ENCODE measurements around the gene SMIM14.
"Not testable (repeated sequence)": the region's sequence is repeated elsewhere in the genome, so short reads cannot be mapped to it uniquely, and the experiment has no call there.

The SMIM14 gene

DNA sequence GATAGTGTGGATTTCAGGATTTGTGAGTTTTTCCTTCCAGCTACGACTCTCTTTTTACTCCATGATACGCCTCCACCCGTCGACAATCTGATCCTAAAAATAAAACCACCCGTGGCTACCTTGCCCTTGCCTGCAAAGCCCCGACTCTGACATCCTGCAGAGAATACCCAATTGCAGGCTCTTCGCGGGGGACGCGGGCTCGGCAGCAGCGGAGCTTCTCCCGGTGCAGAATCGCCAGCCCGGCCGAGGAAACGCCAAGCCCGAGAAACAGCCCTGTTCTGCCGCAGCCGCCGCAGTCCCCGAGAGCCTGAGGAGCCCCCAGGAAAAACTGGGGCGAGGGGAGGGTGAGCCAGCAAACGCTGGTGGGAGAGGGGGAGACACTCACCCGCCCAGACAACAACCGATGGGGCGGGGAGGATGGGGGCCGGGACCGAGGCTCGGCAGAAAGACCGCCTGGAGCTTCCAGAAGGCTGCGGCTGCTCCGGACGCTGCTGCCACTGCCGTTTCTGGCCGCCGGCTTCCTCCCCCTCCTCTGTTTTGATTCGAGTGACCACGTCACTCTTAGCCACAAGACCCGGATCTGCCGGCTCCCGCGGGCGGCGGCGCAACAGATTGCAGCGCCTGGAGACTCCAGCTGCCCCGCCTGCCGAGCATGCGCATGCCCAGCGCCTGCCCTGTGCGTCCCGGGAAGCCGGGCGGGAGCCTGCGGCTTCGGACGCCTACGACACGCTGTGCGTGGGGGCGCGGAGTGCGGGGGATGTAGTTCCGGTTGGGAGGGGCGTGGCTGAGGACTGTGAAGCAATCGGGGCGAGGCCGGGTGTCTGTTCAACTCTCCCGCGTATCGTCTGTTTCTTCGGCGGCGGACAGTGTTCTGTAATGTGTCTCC is at the start of gene SMIM14:
Gene SMIM14, minus strand, starts transcription at position 512 of the 886 bp plus-strand sequence. CDS start 33,720 bp downstream, outside the sequence.
- DNase-seq (ENCODE audit: low read depth in 2 of 2), result peak; percentile 74 to 86

GRCh38 chr4:39687014-39687413 is 48.3 kb upstream of the SMIM14 start:
- DNase-seq (ENCODE audit: low read depth in 2 of 2), result no peak

GRCh38 chr4:39685990-39686389 is 47.3 kb upstream of the SMIM14 start:
- DNase-seq (ENCODE audit: low read depth in 2 of 2), result no peak

- no peak for DNase-seq (ENCODE audit: low read depth in 2 of 2)
These were observed 43.5 kb upstream of the SMIM14 start for GRCh38 chr4:39682138-39682537.

GRCh38 chr4:39681003-39681402 is 42.3 kb upstream of the SMIM14 start:
- DNase-seq (ENCODE audit: low read depth in 2 of 2), result not testable (repeated sequence)

- DNase-seq (ENCODE audit: low read depth in 2 of 2), result not testable (repeated sequence)
These were observed 37.0 kb upstream of the SMIM14 start for GRCh38 chr4:39675681-39676080.

DNA sequence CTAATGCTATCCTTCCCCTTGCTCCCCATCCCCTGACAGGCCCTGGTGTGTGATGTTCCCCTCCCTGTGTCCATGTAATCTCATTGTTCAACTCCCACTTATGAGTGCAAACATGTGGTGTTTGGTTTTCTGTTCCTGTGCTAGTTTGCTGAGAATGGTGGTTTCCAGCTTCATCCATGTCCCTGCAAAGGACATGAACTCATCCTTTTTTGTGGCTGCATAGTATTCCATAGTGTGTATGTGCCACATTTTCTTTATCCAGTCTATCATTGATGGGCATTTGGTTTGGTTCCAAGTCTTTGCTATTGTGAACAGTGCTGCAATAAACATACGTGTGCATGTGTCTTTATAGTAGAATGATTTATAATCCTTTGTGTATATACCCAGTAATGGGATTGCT is 31.6 kb upstream of the SMIM14 start:
- not testable (repeated sequence) for DNase-seq (ENCODE audit: low read depth in 2 of 2)

GRCh38 chr4:39668887-39669286 is 30.2 kb upstream of the SMIM14 start:
- no peak for DNase-seq (ENCODE audit: low read depth in 2 of 2)

GRCh38 chr4:39667706-39668105 is 29.0 kb upstream of the SMIM14 start:
- DNase-seq (ENCODE audit: low read depth in 2 of 2), result no peak

DNA sequence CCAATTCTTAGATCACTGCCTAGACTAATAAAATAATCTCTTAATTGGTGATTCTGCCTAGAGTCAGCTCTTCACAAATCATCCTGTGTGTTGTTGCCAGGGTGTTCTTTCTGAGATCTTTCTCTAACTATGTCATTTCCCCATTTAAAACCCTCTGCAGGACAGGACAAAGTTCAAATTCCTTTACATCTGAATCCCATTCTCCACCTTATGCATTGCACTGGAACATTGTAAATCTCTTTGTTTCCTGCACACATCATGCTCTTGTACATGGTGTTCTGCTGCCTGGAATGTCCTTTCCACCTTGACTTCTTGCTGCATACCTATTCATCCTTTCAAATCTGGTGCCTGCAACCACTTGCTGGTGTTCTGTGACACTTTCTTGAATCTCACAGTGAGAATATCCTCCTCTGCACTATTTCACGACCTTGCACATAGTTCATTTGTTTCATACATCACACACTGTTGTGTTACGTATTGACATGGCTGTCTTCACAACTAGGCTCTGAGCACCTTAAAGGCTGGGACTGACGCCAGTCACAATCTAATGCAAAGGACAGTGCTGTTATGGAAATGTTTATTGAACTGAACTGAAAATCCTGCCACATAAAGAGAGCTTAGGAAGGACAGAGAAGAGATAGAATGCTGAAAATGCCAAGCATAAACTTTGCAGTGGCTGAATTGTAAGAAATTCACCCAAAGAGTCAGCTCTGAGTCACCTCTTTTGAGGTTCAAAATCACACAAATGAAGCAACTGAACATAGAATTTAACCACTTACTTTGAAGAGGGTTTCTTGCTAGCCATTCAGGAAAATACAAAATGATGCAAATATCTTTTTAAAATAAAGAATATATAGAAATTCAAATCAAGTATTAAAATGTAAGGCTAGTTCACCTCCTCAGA is 26.4 kb upstream of the SMIM14 start:
- DNase-seq (ENCODE audit: low read depth in 2 of 2), result no peak

- no peak for DNase-seq (ENCODE audit: low read depth in 2 of 2)
These were observed 24.0 kb upstream of the SMIM14 start for GRCh38 chr4:39662683-39663082.

DNA sequence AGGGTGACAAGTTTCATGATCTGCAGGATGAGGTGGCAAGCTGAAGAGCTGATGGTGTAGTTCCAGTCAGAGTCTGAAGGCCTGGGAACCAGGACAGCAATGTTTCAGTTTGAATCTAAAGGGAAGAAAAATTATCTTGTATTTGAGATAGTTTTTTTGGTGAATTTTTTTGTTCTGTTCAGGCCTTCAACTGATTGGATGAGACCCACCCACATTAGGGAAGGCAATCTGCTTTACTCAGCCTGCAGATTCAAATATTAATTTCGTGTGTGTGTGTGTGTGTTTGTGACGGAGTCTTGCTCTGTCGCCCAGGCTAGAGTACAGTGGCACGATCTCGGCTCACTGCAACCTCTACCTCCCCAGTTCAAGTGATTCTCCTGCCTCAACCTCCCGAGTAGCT is 22.1 kb upstream of the SMIM14 start:
- DNase-seq (ENCODE audit: low read depth in 2 of 2), result no peak

GRCh38 chr4:39660045-39660444 is 21.4 kb upstream of the SMIM14 start:
- no peak for DNase-seq (ENCODE audit: low read depth in 2 of 2)

DNA sequence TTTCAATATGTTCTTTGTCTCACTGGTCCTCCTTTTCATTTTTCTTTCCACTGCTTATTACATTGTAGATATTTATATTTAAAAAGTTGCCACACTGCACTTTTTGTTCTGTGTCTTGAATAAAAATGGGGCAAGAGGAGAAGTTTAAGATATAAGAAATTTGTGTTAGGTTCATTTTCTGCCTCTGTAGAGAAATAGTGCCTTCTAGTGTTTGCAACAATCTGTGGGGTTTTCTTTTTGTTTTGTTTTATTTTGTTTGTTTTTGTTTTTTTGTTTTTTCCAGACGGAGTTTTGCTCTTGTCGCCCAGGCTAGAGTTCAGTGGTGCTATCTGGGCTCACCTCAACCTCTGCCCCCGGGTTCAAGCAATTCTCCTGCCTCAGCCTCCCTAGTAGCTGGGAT is 20.1 kb upstream of the SMIM14 start:
- DNase-seq (ENCODE audit: low read depth in 2 of 2), result no peak

- no peak for DNase-seq (ENCODE audit: low read depth in 2 of 2)
These were observed 18.8 kb upstream of the SMIM14 start for GRCh38 chr4:39657465-39657864.

DNA sequence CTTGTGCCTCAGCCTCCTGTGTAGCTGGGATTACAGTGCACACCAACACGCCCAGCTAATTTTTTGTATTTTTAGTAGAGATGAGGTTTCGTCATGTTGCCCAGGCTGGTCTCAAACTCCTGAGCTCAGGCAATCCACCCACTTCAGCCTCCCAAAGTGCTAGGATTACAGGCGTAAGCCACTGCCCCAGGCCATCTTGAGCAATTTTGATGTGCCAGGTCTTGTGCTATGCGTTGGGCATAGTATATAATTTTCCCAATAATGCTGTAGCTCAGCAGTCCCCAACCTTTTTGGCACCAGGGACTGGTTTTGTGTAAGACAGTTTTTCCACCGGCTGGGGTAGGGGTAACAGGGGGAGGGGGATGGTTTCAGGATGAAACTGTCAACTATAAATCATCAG is 18.0 kb upstream of the SMIM14 start:
- DNase-seq (ENCODE audit: low read depth in 2 of 2), result not testable (repeated sequence)

DNA sequence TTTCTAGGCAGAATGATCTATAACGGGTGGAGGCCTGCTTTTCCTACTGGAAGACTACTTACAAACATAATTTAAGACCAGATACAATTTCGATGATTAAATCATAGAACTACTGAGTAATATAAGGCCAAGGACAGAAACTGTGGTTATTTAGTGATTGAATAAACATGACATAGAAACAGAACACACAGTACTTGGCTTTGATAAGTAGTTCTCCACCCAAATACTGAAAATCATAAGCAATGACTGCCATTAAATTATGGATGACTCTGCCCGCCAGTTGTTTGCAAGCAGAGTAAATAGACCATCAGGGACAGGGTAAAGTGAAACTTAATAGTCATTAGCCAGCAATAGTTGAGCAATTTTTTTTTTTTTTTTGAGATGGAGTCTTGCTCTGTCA is 17.2 kb upstream of the SMIM14 start:
- no peak for DNase-seq (ENCODE audit: low read depth in 2 of 2)

DNA sequence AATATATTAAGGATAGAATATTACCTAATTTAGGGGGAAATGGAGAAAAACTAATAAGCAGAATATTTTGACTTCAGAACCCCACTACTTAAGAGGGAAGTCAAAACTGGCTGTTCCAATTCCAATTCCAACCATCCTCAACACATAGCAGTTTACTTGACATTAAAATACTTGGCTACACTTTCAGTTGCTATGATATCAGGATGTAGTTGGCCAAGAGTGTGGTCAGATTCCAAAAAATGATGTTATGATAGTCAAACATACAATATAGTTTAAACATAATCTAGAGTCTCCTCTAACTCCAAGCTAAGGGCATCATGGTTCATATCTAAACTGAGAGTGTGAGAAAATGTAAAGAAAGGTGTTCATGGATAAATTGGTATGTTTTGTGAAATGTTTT is 16.5 kb upstream of the SMIM14 start:
- DNase-seq (ENCODE audit: low read depth in 2 of 2), result no peak

GRCh38 chr4:39651586-39651985 is 12.9 kb upstream of the SMIM14 start:
- not testable (repeated sequence) for DNase-seq (ENCODE audit: low read depth in 2 of 2)

- no peak for DNase-seq (ENCODE audit: low read depth in 2 of 2)
These were observed 11.1 kb upstream of the SMIM14 start for GRCh38 chr4:39649639-39650265.

DNA sequence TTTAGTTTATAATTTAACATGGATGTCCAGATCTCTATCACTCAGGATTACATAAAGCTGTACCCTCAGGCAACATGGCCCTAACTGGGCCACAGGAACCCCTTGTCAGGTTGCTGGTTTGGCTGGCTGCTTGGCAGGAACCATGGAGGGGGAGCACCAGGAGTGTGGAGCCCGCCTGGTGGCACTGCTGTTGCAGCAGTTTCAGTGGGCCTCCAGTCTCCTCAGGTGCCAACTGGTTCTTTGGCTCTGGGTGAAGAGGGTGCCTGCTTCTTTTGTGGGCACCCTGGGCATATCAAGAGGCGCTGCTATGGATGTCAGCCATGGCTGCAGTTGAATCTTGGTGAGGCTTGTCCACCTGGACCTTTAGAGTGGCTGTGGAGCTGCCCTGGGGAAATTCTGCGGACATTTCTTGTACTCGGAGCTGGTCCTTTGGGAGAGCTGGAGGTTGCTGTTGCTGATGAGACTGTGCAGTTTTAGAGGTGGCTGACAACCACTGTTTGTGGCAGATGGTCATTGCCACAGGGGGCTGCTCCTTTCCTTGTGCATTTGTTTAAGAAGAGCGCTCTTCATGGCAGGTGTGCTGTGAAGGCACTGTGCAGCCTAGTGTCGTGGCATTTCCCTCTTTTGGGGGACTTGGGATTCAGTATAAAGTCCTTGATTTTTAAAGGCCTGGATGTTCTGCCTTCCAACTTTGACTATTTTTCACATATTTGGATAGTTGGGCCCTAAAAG is 10.3 kb upstream of the SMIM14 start:
- no peak for DNase-seq (ENCODE audit: low read depth in 2 of 2)
